ENCODE results near the gene APBA2. TPM values are rescaled to one million over a fixed set of nuclear protein-coding genes. Genes with fewer than 3 reads are reported as not detected.

The APBA2 gene
- total and polyA plus RNA-seq, 2 of the 13 experiments (the other 11 are each of a cell fraction or from before 2014, with no cell fraction given) = 0.62 to 2.3 TPM

GRCh38 chr15:28947221-28947674, 61.5 kb downstream of the APBA2 start:
- no peaks in the 10 kb centered on the region for H3K9me3 ChIP-seq (ENCODE audit: low read length)
- H3K4me2 ChIP-seq (ENCODE audit: low read depth, low read length) = no peak overlapping the region
- no peak for DNase-seq (ENCODE audit: low spot score)
- ChIA-PET CTCF (ENCODE audit: low intra/inter-chr PET ratio, low total read pairs) (no interaction called here), POLR2A (no interaction called here)
- no TSS peak for BruUV-seq (replicated peaks)
- in situ Hi-C loops (cut with HindIII; ENCODE audit: extremely low pct_ligation_motif_present, low pct_unique_long_range_greater_than_20kb) = no loop called here
- ATAC-seq = no peak
- no peak overlapping the region for H3K27ac ChIP-seq (ENCODE audit: extremely low read length, insufficient read depth, low read length)
- no peaks in the 10 kb centered on the region; a peak in 1 of 5 replicates for H3K27me3 ChIP-seq (ENCODE audit: control insufficient read depth in 1 of 2, insufficient read depth in 2 of 2, low read length in 2 of 2)
- no peaks in the 10 kb centered on the region for H3K79me2 ChIP-seq (ENCODE audit: insufficient read depth, low read length)
- H4K20me1 ChIP-seq (ENCODE audit: insufficient read depth, low read length) = no peaks in the 10 kb centered on the region
- H2AFZ ChIP-seq (ENCODE audit: low read length) = no peak overlapping the region
- H3K36me3 ChIP-seq (replicated peaks in 1 of 2; ENCODE audit: control insufficient read depth in 1 of 2, insufficient read depth in 2 of 2, low read length in 2 of 2) = no peaks in the 10 kb centered on the region
- no peak for FAIRE-seq
- no peak overlapping the region for H3K4me3 ChIP-seq (replicated peaks in 1 of 3; ENCODE audit: insufficient read depth in 1 of 3, low read depth in 2 of 3, low read length in 3 of 3)
- H3K4me1 ChIP-seq (ENCODE audit: insufficient read depth, low read length) = no peaks in the 10 kb centered on the region
- H3K9ac ChIP-seq (ENCODE audit: insufficient read depth, low read depth, low read length) = no peak overlapping the region
- intact Hi-C loops (cut with micrococcal nuclease; ENCODE audit: unreplicated experiment) = no loop called here
- TF ChIP-seq RERE (CRISPR knock-in tag; IDR thresholded peaks at IDR 0.05; ENCODE audit: low read depth) = no peak
- TF ChIP-seq NR2C2 (CRISPR knock-in tag; IDR thresholded peaks at IDR 0.05; ENCODE audit: borderline replicate concordance) = no peak
- no peak for TF ChIP-seq ZNF569 (CRISPR knock-in tag; IDR thresholded peaks at IDR 0.05; ENCODE audit: borderline replicate concordance)
- TF ChIP-seq, protein P1, sequence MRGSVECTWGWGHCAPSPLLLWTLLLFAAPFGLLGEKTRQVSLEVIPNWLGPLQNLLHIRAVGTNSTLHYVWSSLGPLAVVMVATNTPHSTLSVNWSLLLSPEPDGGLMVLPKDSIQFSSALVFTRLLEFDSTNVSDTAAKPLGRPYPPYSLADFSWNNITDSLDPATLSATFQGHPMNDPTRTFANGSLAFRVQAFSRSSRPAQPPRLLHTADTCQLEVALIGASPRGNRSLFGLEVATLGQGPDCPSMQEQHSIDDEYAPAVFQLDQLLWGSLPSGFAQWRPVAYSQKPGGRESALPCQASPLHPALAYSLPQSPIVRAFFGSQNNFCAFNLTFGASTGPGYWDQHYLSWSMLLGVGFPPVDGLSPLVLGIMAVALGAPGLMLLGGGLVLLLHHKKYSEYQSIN (CRISPR knock-in tag; IDR thresholded peaks at IDR 0.05; ENCODE audit: borderline replicate concordance) = no peak
- TF ChIP-seq KAT2B (IDR thresholded peaks at IDR 0.05; ENCODE audit: borderline replicate concordance, low read depth, low read length) = no peak
- WGBS (ENCODE audit: low lambda C conversion rate) = 51% methylated on average over 5 of the region's 7 CpGs

Measured in HepG2 (cell line).